AG04449 (cell line): ENCODE results near the gene AACS.
"Not testable (repeated sequence)": the region's sequence is repeated elsewhere in the genome, so short reads cannot be mapped to it uniquely, and the experiment has no call there.

Source experiments
- CTCF ChIA-PET: fragments of 350-600 bp; formaldehyde crosslinking; extraction: SDS; loops from one replicate; lab custom pipeline; 2021; ENCODE audit warnings: antibody characterized with exemption; lab: Yijun Ruan, JAX
- POLR2A ChIA-PET: fragments of 400-600, 350-600 bp; formaldehyde crosslinking; extraction: SDS; loops from one replicate; lab custom pipeline; 2020; ENCODE audit warnings: antibody characterized with exemption, inconsistent platforms; lab: Yijun Ruan, JAX
- DNase-seq: peaks from one replicate; pipeline ENCODE4 v3.0.0-alpha.2; 2010; ENCODE audit warnings: low read depth, low spot score
- H3K4me3 ChIP-seq: 2 replicates; pipeline ENCODE4 v1.5.1; 2011; ENCODE audit warnings: low read depth, mild to moderate bottlenecking, control low read depth, low read length
- TF ChIP-seq, protein P1 (sequence below): IDR thresholded peaks from one replicate; pipeline ENCODE4 v1.5.1; 2011; ENCODE audit warnings: mild to moderate bottlenecking, moderate library complexity, low read length, control low read depth, inconsistent platforms; ENCODE audit not compliant: insufficient read depth; ENCODE audit errors: missing control alignments

AACS gene

GRCh38 chr12:125053821-125054220 is 11.4 kb upstream of the AACS start:
- CTCF ChIA-PET = no interaction called here
- TF ChIP-seq, protein P1, sequence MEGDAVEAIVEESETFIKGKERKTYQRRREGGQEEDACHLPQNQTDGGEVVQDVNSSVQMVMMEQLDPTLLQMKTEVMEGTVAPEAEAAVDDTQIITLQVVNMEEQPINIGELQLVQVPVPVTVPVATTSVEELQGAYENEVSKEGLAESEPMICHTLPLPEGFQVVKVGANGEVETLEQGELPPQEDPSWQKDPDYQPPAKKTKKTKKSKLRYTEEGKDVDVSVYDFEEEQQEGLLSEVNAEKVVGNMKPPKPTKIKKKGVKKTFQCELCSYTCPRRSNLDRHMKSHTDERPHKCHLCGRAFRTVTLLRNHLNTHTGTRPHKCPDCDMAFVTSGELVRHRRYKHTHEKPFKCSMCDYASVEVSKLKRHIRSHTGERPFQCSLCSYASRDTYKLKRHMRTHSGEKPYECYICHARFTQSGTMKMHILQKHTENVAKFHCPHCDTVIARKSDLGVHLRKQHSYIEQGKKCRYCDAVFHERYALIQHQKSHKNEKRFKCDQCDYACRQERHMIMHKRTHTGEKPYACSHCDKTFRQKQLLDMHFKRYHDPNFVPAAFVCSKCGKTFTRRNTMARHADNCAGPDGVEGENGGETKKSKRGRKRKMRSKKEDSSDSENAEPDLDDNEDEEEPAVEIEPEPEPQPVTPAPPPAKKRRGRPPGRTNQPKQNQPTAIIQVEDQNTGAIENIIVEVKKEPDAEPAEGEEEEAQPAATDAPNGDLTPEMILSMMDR = no peak
- POLR2A ChIA-PET = no interaction called here
- no peak for DNase-seq
- no peak overlapping the region for H3K4me3 ChIP-seq

- TF ChIP-seq, protein P1 = no peak
- H3K4me3 ChIP-seq = no peak overlapping the region
- CTCF ChIA-PET = no interaction called here
- POLR2A ChIA-PET = no interaction called here
- DNase-seq = no peak
Measured at GRCh38 chr12:125055591-125055990, 9.6 kb upstream of the AACS start.

GRCh38 chr12:125056306-125056705 is 8.9 kb upstream of the AACS start:
- POLR2A ChIA-PET = no interaction called here

GRCh38 chr12:125057708-125058107 is 7.5 kb upstream of the AACS start:
- DNase-seq = no peak
- TF ChIP-seq, protein P1 = no peak
- ChIA-PET CTCF (no interaction called here), POLR2A (no interaction called here)
- H3K4me3 ChIP-seq = no peak overlapping the region

More at GRCh38 chr12:125056306-125056705, 8.9 kb upstream of the AACS start:
- no peak overlapping the region for H3K4me3 ChIP-seq
- CTCF ChIA-PET = no interaction called here
- DNase-seq = no peak
- TF ChIP-seq, protein P1 = no peak

DNA sequence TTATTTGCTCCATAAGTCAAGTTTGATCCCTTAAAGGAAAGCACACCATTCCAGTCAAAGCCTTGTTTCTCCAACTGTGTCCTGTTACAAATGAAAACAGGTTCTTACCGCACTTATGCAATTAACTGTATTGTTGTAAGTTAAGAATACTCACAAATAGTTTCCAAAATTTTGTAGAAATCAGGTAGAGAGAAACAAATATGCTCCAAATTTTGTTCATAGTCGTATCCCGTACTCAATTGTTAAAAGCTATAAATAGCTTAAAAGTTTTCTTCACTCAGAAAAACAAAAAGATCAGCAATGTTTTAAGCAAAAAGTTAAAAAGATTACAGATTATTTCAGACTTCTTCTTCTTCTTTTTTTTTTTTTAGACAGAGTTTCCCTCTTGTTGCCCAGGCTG is 4.0 kb upstream of the AACS start:
- H3K4me3 ChIP-seq = no peak overlapping the region
- TF ChIP-seq, protein P1 = no peak
- CTCF ChIA-PET = no interaction called here
- DNase-seq = no peak
- POLR2A ChIA-PET = no interaction called here

GRCh38 chr12:125063522-125063921 is 1.7 kb upstream of the AACS start:
- H3K4me3 ChIP-seq, POLR2A ChIA-PET, DNase-seq: not testable (repeated sequence)
- CTCF ChIA-PET = interaction anchor here (1.2 kb wide), 1 partner anchor 123 kb away, joined by 3 read pairs; no protein-coding TSS in a partner anchor

DNA sequence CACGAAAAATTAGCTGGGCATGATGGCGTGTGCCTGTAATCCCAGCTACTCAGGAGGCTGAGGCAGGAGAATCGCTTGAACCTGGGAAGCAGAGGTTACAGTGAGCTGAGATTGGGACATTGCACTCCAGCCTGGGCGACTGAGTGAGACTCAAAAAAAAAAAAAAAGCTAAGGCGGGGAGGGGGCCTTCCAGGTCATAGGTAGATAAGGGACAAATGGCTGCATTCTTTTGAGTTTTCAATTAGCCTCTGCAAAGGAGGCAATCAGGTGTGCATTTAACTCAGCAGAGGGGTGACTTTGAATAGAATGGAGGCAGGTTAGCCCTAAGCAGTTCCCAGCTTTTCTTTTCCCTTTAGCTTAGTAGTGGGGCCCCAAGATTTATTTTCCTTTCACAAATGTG is 743 bp upstream of the AACS start:
- DNase-seq = no peak
- CTCF ChIA-PET = interaction anchor here (0.8 to 1.4 kb wide), 3 partner anchors 10 to 124 kb away, joined by 3 read pairs; no protein-coding TSS in a partner anchor
- peak overlapping the region; percentile 79; the same call in 1 of the 2 replicates for H3K4me3 ChIP-seq
- TF ChIP-seq, protein P1 = no peak
- POLR2A ChIA-PET = interaction anchor here (1.0 kb wide), 1 partner anchor 15 kb away, joined by 3 read pairs; no protein-coding TSS in a partner anchor
